Fibroblast of lung (primary cell): ENCODE results near the gene FHOD3. TPM values are rescaled to one million over a fixed set of nuclear protein-coding genes. Genes with fewer than 3 reads are reported as not detected.

Source experiments
- DNase-seq, 2 donors: peaks; one replicate each; pipeline versions ENCODE4 v3.0.0 to v3.0.0-alpha.2; 2010; ENCODE audit warnings: low read depth in 2 of 2
- H2AFZ ChIP-seq: 2 replicates; pipeline ENCODE4 v1.5.1; 2012; ENCODE audit warnings: low read length, control low read depth, inconsistent platforms
- H3K27ac ChIP-seq: 2 replicates; pipeline ENCODE4 v1.5.1; 2011; ENCODE audit warnings: low read length, control low read depth; ENCODE audit not compliant: insufficient read depth
- H3K27me3 ChIP-seq: 2 replicates; pipeline ENCODE4 v1.5.1; 2011; ENCODE audit warnings: mild to moderate bottlenecking, low read length; ENCODE audit not compliant: control insufficient read depth, insufficient read depth
- H3K36me3 ChIP-seq: 2 replicates; pipeline ENCODE4 v1.5.1; 2011; ENCODE audit warnings: low read length; ENCODE audit not compliant: control insufficient read depth, insufficient read depth
- H3K4me1 ChIP-seq: 2 replicates; pipeline ENCODE4 v1.5.1; 2011; ENCODE audit warnings: low read length; ENCODE audit not compliant: control insufficient read depth, insufficient read depth; ENCODE audit errors: extremely low read depth
- H3K4me2 ChIP-seq: 2 replicates; pipeline ENCODE4 v1.5.1; 2011; ENCODE audit warnings: low read length, control low read depth; ENCODE audit not compliant: insufficient read depth; ENCODE audit errors: extremely low read depth
- H3K4me3 ChIP-seq, 4 experiments: fragments of 200-600 bp in 1 of 4; sonication (generic) in 1 of 4; replicated peaks in 1 of 4; 2 replicates each; pipeline ENCODE4 v1.5.1; 2011 to 2016; ENCODE audit warnings: low read length in 4 of 4, low read depth in 3 of 4, mild to moderate bottlenecking in 3 of 4, control low read depth in 2 of 4, inconsistent platforms in 1 of 4, mixed read lengths in 1 of 4; ENCODE audit not compliant: insufficient read depth in 1 of 4; ENCODE audit errors: control extremely low read depth in 1 of 4
- H3K79me2 ChIP-seq: 2 replicates; pipeline ENCODE4 v1.5.1; 2012; ENCODE audit warnings: mild to moderate bottlenecking, low read length, inconsistent platforms; ENCODE audit not compliant: control insufficient read depth, insufficient read depth
- H3K9ac ChIP-seq: 2 replicates; pipeline ENCODE4 v1.5.1; 2011; ENCODE audit warnings: mild to moderate bottlenecking, low read length, control low read depth; ENCODE audit not compliant: insufficient read depth
- H3K9me3 ChIP-seq: 2 replicates; pipeline ENCODE4 v1.5.1; 2012; ENCODE audit warnings: low read depth, low read length; ENCODE audit not compliant: control insufficient read depth, insufficient read depth
- H4K20me1 ChIP-seq: 2 replicates; pipeline ENCODE4 v1.5.1; 2011; ENCODE audit warnings: low read length; ENCODE audit not compliant: control insufficient read depth, insufficient read depth; ENCODE audit errors: extremely low read depth
- CTCF ChIP-seq, 2 donors: IDR thresholded peaks in 1 of 2; conservative IDR thresholded peaks in 1 of 2; 1 replicate in 1 of 2; 2 replicates in 1 of 2; pipeline ENCODE4 v1.5.1; 2011 to 2012; ENCODE audit warnings: low read length in 2 of 2, control low read depth in 1 of 2, inconsistent platforms in 1 of 2, low read depth in 1 of 2, mild to moderate bottlenecking in 1 of 2
- EZH2 ChIP-seq: IDR thresholded peaks from 2 replicates; pipeline ENCODE4 v1.5.1; 2012; ENCODE audit warnings: low read length, control low read depth, mild to moderate bottlenecking; ENCODE audit errors: missing control alignments
- polyA plus RNA-seq, 2 donors: library from polyadenylated mRNA; depleted of rRNA in 1 of 2; stranded (reverse) in 1 of 2; unstranded in 1 of 2; fragments of >200 nt; gene quantifications; 2 replicates each; pipeline ENCODE4 v1.2.1, GENCODE V29; 2011 to 2012; ENCODE audit warnings: missing spikeins in 1 of 2
- total RNA-seq: library from RNA; depleted of rRNA; stranded (reverse); fragments of >200 nt; gene quantifications from 2 replicates; pipeline ENCODE4 v1.2.1, GENCODE V29; 2014

FHOD3 gene
- total and polyA plus RNA-seq, 2 donors (not counting 1 experiment from before 2014, with no cell fraction given): 16.1 to 28.2 TPM

GRCh38 chr18:36613810-36614209 is 316.3 kb downstream of the FHOD3 start:
- Histone ChIP-seq H3K4me1 (no peaks in the 10 kb centered on the region), H3K9ac (no peak overlapping the region), H3K4me3 (no peak overlapping the region), H3K36me3 (no peaks in the 10 kb centered on the region), H4K20me1 (no peaks in the 10 kb centered on the region), H3K4me2 (no peak overlapping the region), H3K27ac (no peak overlapping the region), H3K79me2 (no peaks in the 10 kb centered on the region), H3K9me3 (no peaks in the 10 kb centered on the region), H2AFZ (no peak overlapping the region), H3K27me3 (no peaks in the 10 kb centered on the region)
- TF ChIP-seq EZH2 (no peak), CTCF (conservative IDR thresholded peaks at IDR 0.05 in 1 of 2, IDR thresholded peaks at IDR 0.05 in 1 of 2; ENCODE audit: low read depth in 1 of 2, low read length in 2 of 2) (no peak)
- DNase-seq: no peak

GRCh38 chr18:36620788-36621187 is 323.3 kb downstream of the FHOD3 start:
- DNase-seq: peak in 1 of 2 donors; percentile 7
- Histone ChIP-seq H3K4me2 (no peak overlapping the region), H3K4me1 (no peaks in the 10 kb centered on the region), H3K79me2 (no peaks in the 10 kb centered on the region), H3K36me3 (no peaks in the 10 kb centered on the region), H3K9ac (no peak overlapping the region), H3K27me3 (no peaks in the 10 kb centered on the region), H2AFZ (no peak overlapping the region), H4K20me1 (no peaks in the 10 kb centered on the region), H3K27ac (no peak overlapping the region), H3K9me3 (no peaks in the 10 kb centered on the region), H3K4me3 (no peak overlapping the region)
- TF ChIP-seq CTCF (conservative IDR thresholded peaks at IDR 0.05 in 1 of 2, IDR thresholded peaks at IDR 0.05 in 1 of 2; ENCODE audit: low read depth in 1 of 2, low read length in 2 of 2): no peak
- no peak for TF ChIP-seq EZH2

GRCh38 chr18:36622610-36623009 is 325.1 kb downstream of the FHOD3 start:
- no peak for DNase-seq
- Histone ChIP-seq H3K9ac (no peak overlapping the region), H3K4me1 (no peaks in the 10 kb centered on the region), H3K36me3 (no peaks in the 10 kb centered on the region), H3K4me2 (no peak overlapping the region), H3K9me3 (no peaks in the 10 kb centered on the region), H3K27me3 (no peaks in the 10 kb centered on the region), H3K79me2 (no peaks in the 10 kb centered on the region), H2AFZ (no peak overlapping the region), H4K20me1 (no peaks in the 10 kb centered on the region), H3K27ac (no peak overlapping the region), H3K4me3 (no peak overlapping the region)
- TF ChIP-seq CTCF (conservative IDR thresholded peaks at IDR 0.05 in 1 of 2, IDR thresholded peaks at IDR 0.05 in 1 of 2; ENCODE audit: low read depth in 1 of 2, low read length in 2 of 2) (no peak), EZH2 (no peak)
